ENCODE data around the gene TRIM8. TPM values are rescaled to one million over a fixed set of nuclear protein-coding genes. Genes with fewer than 3 reads are reported as not detected.

The TRIM8 gene, protein sequence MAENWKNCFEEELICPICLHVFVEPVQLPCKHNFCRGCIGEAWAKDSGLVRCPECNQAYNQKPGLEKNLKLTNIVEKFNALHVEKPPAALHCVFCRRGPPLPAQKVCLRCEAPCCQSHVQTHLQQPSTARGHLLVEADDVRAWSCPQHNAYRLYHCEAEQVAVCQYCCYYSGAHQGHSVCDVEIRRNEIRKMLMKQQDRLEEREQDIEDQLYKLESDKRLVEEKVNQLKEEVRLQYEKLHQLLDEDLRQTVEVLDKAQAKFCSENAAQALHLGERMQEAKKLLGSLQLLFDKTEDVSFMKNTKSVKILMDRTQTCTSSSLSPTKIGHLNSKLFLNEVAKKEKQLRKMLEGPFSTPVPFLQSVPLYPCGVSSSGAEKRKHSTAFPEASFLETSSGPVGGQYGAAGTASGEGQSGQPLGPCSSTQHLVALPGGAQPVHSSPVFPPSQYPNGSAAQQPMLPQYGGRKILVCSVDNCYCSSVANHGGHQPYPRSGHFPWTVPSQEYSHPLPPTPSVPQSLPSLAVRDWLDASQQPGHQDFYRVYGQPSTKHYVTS
- total RNA-seq, result 49.2 TPM

DNA sequence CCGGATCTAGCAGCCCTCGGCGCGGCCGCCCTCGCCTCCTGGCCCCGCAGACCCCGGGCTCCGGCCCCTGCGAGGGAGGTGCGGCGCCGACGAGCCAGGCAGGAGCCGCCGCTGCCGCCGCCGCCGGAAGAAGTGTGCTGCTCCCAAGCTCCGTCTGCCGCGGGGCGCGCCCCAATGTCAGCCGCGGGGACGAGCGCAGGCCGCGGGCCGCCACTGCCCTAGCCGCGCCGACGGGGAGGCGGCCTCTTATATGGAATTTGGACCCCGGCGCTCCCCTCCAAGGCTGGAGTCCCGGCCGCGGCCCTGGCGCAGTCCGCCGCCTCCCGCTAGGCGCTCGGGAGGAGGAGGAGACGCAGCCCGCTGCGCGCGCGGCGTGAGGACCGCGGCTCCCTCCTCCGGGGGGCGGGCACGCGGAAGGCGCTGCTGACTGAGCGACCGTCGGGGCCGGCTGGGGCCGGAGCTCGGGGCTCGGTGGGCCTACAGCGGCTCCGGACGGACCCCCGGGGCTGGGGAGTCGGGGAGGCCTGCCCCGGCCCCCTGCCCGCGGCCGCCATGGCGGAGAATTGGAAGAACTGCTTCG is at the start of gene TRIM8:
TSS of gene TRIM8 (plus strand) at position 414 of the 580 bp plus-strand sequence. CDS start at position 553, 139 bp downstream.
- DNase-seq, result no peak

DNA sequence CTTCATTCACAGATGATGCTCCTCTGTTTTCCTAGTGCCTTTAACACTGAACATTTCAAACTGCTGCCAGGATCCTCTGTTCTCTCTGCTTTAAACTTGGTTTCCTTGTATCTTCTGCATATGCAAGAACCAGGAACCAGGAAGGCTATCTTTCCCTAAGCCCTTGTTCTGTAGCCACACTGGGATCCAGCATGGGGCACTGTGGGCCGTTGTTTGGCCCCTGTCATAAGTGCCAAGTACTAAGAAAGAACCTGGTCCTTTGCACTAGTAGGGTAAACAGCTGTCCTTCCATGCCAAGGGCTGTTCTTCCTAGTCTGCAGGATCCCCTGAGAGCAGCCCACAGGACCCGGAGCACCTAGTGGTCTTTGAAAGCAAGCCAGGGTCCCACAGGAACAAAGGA is 49.0 kb upstream of the TRIM8 start:
- no peak for DNase-seq

DNA sequence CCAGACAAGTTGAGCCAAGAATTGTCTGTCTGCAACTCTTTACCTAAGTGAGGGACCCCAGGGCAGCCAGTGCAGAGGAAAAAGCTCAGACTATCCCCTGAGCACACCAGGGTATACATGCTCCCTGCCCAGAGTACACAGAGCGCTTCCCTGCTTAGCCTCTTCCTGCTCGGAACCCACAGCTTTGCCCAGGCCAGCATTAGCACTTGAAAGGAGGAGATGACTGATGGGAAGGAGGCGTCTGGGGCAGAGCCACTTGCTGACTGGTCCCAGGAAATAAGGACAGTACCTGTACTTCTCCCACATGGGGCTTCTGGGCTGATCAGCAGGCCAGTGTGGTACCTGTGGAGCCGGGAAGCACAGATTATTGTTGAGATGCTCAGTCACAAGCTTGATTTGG is 48.4 kb upstream of the TRIM8 start:
- no peak for DNase-seq

DNA sequence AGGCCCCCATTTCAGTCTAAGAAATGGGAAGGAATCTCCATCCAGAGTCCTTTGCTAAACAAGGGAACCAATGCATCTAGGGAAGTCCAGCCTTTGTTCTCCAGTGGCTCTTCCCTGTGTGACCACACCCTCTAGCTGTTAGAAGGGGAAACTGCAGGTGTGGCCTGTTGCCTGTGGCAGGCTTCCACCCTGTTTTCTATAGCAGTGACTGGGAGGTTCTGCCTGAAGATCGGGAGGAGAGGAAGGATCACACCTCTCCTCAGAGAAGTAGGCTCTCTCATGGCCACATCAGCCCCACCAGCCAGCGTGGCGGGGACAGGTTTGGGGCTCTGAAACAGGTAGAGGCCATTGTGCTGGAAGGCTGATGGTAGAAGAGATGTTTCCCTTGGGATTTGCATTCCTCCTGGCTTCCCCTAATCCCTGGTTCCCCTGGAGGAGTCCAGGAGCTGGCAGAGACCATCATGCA is 47.7 kb upstream of the TRIM8 start:
- DNase-seq, result no peak

DNA sequence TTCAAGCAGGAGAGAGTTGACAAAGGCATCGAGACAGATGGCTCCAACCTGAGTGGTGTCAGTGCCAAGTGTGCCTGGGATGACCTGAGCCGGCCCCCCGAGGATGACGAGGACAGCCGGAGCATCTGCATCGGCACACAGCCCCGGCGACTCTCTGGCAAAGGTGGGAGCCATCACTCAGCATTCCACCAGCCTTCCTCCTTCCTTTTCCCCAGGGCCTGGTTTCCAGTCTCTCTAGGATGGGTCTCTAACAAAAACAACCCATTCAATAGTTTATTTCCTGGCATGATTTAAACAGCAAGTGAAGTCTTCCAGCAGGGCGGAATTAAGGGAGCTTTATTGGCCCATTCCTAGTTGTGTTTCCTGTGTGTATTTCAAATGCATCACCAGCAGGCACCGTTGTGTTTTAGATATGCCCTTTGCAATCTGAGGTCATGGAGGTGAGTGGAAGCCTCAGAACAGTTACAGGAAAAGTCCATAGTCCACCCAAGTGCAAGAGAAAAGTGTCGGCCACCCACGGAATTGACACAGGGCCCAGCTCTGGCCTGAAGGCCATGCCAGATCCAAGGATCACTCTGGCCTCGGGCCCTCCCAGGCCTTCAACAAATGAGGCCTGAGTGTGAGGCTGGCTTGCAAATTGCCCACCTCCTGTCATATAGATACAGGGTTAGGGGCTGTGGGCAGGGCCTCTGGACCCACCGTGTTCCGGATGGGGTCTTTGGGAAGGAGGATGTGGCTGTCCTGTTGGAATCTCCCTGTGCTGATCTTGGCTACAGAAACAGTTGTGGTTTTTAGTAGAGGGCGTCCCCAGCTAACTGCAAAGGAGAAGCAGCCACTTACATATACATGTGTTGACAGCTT is 46.9 kb upstream of the TRIM8 start:
- DNase-seq, result no peak

DNA sequence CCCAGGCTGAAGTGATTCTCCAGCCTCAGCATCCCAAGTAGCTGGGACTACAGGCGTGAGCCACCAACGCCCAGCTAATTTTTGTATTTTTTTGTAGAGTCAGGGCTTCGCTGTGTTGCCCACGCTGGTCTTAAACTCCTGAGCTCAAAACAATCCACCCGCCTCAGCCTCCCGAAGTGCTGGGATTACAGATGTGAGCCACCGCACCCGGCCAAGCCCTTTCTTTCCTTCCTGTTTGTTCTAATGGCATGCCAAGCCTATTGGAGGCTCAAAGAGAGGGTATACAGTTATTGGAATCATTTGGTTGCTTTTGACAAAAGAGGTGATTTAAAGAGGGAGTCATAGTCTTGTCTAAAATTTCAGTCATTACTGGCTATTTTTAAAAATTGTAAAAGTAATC is 46.0 kb upstream of the TRIM8 start:
- DNase-seq, result no peak

DNA sequence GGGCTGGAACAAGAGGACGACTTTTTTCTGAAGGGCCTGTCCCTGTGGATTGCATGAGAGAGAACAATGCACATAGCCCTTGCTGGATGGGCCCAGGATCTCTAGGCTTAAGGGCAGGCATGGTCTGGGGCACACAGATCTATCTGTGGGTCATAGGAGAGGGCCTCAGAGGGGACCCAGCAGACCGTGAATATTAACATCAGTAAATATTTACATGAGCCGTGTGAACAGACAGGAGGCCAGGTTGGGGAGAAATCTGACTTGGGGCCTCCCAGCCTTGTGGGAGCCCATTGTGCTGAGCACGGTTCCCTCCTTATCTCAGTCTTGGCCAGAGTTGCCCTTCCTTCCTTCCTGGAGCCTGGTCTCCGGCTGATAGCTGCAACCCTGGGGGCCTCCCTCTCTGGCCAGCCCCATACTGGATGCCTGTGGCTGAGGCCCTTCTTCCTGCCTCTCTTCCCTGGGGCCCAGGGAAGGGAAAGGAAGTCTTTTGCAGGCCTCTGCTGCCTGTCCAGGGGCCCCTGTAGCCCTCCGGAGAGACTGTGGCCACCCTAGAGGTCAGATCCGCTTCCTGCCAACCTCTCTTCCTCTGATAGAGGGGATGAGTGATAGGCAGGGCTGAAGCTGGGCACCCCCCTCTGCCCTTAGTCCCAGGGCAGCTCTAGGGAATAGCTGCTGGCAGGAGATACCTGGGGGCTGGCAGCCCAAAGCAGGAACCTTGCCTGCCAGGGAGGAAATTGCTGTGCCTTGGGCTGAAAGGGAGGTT is 44.5 kb upstream of the TRIM8 start:
- no peak for DNase-seq

DNA sequence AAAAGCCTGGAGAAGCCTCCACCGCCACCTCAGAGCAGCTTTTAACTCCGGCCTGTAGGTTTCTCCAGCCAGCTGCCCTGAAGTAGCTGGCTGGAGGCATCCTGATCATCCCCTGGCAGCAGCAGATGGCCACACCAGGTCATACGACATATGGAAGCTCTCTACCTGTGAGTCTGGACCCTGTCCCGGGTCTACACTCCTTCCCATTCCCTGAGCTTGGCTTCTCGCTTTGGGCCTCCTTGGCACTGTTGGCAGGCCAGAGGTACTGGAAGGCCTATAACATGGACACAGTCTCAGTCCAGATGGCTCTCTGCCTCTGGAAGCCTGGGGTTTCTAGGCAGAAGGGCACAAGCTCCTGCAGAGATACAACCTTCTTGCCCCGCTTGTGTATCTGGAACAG is 43.5 kb upstream of the TRIM8 start:
- DNase-seq, result no peak

DNA sequence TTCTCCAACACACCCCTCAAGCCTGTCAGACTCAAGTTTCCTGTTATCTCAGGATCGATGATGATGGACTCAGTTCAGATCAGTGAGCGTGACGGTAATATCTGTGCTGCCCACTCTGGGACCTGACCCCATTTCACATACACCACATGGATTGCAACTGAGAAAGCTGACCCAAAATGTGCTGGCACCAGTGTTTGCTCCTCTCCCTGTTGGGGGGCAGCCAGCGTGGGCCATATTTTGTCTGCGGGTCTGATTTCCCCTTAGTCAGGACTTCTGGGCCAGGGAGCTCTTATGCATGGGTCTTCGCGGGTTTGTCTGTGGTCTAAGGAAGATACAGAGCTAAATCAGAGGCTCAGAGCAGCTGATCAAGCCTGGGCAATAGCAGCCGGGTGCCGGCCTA is 42.6 kb upstream of the TRIM8 start:
- no peak for DNase-seq

DNA sequence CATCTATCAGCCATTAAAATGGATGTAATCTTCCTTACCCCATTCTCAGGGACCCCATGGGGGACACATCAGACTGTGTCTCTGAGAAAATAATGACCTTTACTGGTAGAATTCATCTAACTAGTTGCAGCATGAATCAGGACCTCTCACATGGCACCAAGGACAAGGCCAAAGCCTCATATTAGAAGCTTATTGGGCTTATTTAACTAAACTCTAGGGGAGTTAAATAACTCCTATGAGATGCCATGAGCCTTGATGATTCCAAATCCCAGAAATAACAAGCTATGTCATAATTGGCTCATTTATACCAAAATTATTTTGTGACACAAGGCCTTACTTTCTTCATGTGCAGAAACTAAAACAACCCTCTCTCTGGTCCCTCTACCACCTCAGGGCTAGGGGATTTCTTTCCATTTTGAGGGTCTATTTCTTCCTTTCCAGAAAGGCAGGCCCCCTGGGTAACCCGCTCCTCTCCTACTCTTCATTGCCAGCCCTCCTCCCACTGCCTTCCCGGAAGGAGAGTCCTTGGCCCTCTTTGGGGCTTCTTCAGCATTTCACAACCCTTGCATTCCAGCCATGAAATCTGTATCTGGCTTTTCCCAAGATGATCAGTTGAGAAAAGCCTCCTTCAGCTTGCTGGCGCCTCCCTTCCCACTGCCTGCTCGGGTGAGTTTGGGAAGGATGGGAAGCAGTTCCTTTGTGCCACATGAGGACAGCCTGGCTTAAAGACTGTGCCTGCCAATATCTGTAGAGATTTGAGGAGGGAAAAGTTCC is 41.8 kb upstream of the TRIM8 start:
- DNase-seq, result no peak

DNA sequence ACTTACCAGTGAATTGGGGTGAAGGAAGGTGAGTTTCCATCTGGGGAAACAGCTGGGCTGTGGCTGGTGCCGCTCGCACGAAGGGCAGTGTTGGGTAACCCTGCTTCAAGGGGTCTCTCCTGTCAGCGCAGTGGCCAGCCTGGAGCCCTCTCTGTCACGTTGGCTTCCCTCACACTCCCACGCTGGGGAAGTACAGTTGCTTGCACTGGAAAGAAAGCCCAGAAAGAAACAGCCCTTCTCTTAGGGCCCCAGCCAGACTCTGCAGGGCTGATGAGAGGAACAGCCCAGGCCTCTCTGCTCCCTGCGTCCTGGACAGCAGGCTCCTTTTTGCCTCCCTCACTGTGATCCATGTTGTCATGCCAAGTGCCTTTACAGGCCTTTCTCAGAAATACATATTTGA is 40.3 kb upstream of the TRIM8 start:
- DNase-seq, result no peak

DNA sequence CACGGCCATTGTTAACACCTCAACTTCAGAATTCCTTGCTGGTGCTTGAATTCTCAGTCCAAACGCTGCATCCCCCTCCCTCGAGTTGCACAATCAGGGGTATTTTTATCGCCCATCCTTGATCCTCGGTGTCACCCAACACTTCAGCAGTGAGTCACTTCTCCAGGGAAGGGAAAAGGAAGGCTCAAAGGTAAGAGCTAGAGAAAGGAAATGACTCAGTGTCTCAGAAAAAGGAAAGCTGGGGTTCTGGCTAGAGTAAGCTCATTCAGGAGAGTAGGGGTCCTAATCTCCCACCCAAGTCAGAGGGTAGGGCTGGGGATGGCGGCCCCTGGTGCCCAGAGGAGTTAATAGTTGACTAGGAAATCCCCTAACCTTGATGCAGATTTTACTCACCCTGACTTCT is 39.8 kb upstream of the TRIM8 start:
- DNase-seq, result no peak

DNA sequence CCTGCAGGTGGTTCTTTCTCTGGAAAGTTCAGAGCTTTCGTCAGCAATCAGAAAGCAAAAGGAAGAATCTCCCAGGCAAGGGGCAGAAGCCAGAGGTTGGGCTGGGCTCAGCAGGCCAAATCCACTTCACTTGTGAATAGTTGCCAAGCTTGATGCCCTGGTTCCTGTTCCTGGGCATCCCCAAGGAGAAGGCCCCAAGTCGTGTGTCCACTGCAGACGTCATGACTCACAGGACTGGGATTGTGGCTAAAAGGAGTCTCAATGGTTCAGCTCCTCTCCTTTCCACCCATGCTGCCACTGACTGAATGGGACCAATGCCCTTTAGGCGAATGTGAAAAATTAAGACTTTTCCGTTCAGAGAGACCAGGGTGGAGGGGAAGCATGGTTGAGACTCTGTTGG is 38.6 kb upstream of the TRIM8 start:
- no peak for DNase-seq

DNA sequence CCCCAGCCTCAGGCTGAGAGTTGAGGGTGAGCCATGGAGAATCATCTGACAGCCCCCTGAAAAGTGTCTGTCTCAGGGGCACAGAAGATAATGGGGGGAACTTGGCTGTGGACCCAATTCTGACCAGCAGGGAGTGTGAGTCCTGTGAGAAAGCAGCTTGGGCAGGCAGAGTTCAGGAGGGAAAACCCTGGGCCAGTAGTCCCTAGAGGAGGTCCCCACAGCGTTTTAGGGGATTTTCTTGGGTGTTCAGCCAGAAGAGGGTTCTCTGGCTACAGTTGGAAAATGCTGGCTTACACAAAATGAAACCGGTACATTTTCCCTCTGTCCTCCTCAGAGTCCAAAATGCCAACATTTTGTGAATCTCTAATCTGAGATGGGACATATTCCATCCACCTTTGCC is 35.8 kb upstream of the TRIM8 start:
- DNase-seq, result no peak

DNA sequence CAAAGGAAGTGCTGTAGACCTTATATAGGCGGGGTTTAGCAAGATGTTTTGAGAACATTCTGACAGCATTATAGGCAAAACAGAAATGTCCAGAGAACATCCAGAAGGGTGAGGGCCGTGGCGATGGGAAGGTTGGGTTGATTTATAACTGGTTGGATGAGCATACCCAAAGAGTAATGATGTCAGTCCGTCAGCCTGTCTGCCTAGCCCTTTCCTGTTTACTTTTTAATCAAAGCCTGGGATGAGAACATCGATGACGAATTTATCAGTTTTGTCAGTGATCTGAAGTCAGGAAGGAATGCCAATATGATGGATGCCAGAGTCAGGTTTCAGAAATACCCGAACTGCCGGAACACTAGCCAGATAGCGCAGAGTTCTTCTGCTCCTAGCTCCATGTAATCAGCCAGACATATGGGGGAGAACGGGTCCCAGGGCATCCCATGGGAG is 33.8 kb upstream of the TRIM8 start:
- DNase-seq, result no peak

DNA sequence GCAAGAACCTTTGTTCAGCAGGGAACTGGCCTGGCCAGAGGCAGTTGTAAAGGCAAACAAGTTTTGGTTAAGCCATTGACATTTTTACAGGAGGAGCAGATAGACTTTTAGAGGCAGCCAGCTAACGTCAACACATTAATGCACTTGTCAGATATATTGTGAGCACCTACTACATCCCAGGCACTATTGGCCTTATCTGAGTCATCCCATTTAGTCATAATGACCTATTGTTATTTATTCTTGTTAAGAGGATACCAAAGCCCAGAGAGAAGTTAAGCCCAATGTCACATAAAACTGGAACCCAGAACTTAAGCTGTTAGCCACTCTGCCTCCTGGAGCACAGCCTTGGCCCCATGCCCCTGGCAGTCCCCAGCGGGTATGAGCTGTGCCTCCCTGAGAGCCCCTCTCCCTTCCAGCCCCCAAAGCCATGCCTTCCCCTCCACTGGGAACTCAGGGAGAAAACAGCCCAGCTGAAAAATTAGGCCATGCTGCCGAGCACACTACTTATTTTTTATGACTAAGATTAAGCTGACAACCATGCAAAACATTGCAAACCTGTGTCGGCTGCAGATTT is 32.7 kb upstream of the TRIM8 start:
- DNase-seq, result no peak

DNA sequence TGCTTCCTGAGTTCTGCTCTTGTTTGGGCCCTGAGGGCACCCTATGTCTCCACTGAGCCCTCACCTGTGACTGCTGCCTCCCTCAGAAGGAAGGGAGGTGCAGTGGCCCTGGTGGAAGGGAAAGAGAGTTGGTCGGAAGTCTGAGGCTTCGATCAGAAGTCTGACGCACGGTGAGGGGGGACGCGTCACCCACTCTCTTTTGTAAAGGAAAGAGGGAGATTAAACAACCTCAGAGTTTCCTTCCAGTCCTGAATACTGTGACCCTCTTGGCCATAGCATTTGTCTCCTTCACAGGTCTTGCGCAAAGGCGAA is 31.4 kb upstream of the TRIM8 start:
- no peak for DNase-seq

DNA sequence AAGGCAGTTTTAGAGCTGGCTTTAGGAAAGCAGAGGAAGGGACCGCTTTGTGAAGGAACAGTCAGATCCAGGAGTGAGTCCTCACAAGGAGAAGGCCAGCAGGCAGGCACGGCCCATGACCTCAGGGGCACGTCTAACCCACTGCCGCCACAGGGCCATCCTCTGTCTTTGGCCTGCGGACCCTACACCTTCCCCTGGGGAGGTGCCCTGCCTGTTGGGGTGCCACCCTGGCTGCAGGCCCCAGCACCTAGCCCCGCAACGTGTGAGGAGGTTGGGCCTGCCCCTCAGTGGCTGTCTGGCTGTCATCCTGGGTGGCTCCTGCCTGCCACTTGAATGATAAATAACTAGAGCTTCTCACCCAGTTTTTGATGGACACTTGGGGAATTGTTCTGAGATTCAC is 31.0 kb upstream of the TRIM8 start:
- DNase-seq, result no peak

DNA sequence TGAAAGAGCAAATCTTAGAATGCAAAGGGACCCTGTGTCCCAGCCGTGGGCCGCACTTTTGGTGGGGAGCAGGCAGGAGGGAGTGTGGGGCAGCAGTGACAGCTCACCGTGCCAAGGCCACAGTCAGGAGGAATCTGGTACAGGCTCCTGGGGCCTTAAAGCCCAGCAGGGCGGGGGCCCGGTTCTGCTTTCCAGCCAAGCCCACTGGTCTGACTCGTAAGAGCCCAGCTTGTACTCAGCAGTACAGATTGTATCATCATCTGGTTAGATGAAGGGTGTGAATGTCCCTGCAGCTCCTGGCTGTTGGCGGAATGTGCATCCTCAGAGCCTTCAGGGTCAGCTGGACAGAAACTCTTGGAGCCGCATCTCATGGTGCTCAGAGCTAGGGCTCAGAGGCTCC is 30.5 kb upstream of the TRIM8 start:
- DNase-seq, result no peak

DNA sequence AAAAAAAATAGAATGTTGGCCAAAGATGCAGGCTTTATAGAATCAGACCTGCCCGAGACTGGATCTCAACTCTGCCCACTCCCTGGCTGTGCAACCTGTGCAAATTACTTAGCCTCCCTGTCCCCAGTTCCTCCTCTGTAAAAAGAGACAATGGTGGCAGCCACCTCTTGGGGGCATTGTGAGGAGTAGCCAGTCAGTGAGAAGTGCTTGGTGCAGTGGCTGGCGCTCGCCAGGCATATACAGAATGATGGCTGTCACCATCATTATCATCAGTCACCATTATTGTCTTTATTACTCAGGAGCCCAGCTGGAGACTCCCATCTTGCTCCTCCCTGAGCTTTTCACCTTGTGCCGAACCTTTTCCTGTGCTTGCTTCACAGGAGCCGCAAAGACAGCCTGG is 29.4 kb upstream of the TRIM8 start:
- DNase-seq, result no peak

DNA sequence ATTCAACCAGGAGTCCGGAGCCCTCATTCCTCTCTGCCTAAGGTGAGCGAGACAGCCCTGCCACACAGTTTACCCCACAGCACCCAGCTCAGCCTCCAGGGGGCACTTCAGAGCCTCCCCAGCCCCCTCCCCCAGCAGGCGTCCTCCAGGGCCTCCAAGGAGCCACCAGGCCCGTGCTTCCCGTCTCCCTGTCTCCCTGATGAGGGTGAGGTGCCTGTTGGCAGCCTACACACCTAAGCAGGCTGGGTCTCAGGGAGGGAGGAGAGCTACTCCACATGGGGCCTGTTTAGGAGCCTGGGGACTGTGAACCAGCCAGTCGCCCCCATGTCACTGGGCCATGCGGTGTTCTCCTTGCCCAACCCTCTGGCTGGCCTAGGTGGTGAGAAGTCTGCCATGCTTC is 28.9 kb upstream of the TRIM8 start:
- DNase-seq, result no peak

Data from skin of body (tissue), 2 donors.